B cell (primary cell): ENCODE results near the gene NOL4L. TPM values are rescaled to one million over a fixed set of nuclear protein-coding genes. Genes with fewer than 3 reads are reported as not detected.

Experiments used
- ATAC-seq: fragments of 200-7000 bp; cut with Tn5 transposase; one replicate; pipeline ENCODE4 v1.10.0; 2021; ENCODE audit warnings: low read depth, mild to moderate bottlenecking, moderate number of reproducible peaks, moderate library complexity
- CTCF ChIA-PET: fragments of 350-600 bp; sonication (Branson Sonifier 250); formaldehyde crosslinking; loops from one replicate; lab custom pipeline; 2021; ENCODE audit warnings: antibody characterized with exemption, inconsistent platforms; lab: Charles Lee
- POLR2A ChIA-PET: fragments of 350-600 bp; sonication (Branson Sonifier 250); formaldehyde crosslinking; loops from one replicate; lab custom pipeline; 2021; ENCODE audit warnings: antibody characterized with exemption; lab: Charles Lee
- DNase-seq: peaks from one replicate; pipeline ENCODE4 v3.0.0; 2013
- H2AFZ ChIP-seq: 2 replicates; pipeline ENCODE4 v1.6.1; 2012; ENCODE audit warnings: mild to moderate bottlenecking, low read depth, low read length; ENCODE audit not compliant: insufficient read depth, poor library complexity, severe bottlenecking
- H3K27ac ChIP-seq, 2 donors: 1 replicate in 1 of 2; 2 replicates in 1 of 2; pipeline ENCODE4 v1.5.1; 2012 to 2013; ENCODE audit warnings: low read length in 2 of 2, mild to moderate bottlenecking in 2 of 2, moderate library complexity in 1 of 2
- H3K27me3 ChIP-seq, 4 experiments: fragments of 200-600 bp in 1 of 4; sonication (generic) in 1 of 4; replicated peaks in 1 of 4; 1 replicate in 2 of 4; 2 replicates in 2 of 4; pipeline versions ENCODE4 v1.6.1 to v1.7.0; 2013 to 2016; ENCODE audit warnings: low read length in 3 of 4, mild to moderate bottlenecking in 2 of 4, mixed read lengths in 1 of 4, moderate library complexity in 1 of 4; ENCODE audit not compliant: insufficient read depth in 4 of 4, control insufficient read depth in 3 of 4; ENCODE audit errors: control extremely low read depth in 1 of 4
- H3K36me3 ChIP-seq, 2 experiments: replicated peaks in 1 of 2; 1 replicate in 1 of 2; 2 replicates in 1 of 2; pipeline versions ENCODE4 v1.6.1 to v1.7.1; 2013; ENCODE audit warnings: low read length in 1 of 2; ENCODE audit not compliant: insufficient read depth in 2 of 2, control insufficient read depth in 1 of 2; ENCODE audit errors: control extremely low read depth in 1 of 2, extremely low read depth in 1 of 2
- H3K4me1 ChIP-seq, 2 donors: fragments of 200-600 bp in 1 of 2; sonication (generic) in 1 of 2; 1 replicate in 1 of 2; 2 replicates in 1 of 2; pipeline versions ENCODE4 v1.5.1 to v1.6.1; 2013 to 2017; ENCODE audit warnings: low read length in 2 of 2; ENCODE audit not compliant: control insufficient read depth in 2 of 2, insufficient read depth in 2 of 2
- H3K4me2 ChIP-seq: replicated peaks from 2 replicates; pipeline ENCODE3; 2012; ENCODE audit warnings: mild to moderate bottlenecking, low read depth, low read length; ENCODE audit not compliant: poor library complexity, severe bottlenecking
- H3K4me3 ChIP-seq, 5 experiments: fragments of 200-600 bp in 1 of 5; sonication (generic) in 1 of 5; 1 replicate in 3 of 5; 2 replicates in 2 of 5; pipeline versions ENCODE4 v1.5.1 to v1.7.0; 2011 to 2016; ENCODE audit warnings: low read length in 4 of 5, mild to moderate bottlenecking in 4 of 5, low read depth in 2 of 5, control low read depth in 1 of 5, moderate library complexity in 1 of 5; ENCODE audit not compliant: insufficient read depth in 1 of 5; ENCODE audit errors: control extremely low read depth in 1 of 5, extremely low read depth in 1 of 5
- H3K79me2 ChIP-seq: fragments of 200-600 bp; sonication (generic); one replicate; pipeline ENCODE4 v1.6.0; 2016; ENCODE audit warnings: low read length; ENCODE audit not compliant: control insufficient read depth, insufficient read depth
- H3K9ac ChIP-seq: fragments of 200-600 bp; sonication (generic); 2 replicates; pipeline ENCODE4 v1.6.1; 2017; ENCODE audit warnings: mild to moderate bottlenecking, low read length, moderate library complexity
- H3K9me3 ChIP-seq, 3 donors: one replicate each; pipeline versions ENCODE4 v1.6.1 to v1.7.1; 2013; ENCODE audit warnings: low read length in 2 of 3; ENCODE audit not compliant: control insufficient read depth in 2 of 3, insufficient read depth in 1 of 3; ENCODE audit errors: control extremely low read depth in 1 of 3
- H4K20me1 ChIP-seq: 2 replicates; pipeline ENCODE4 v1.6.0; 2012; ENCODE audit warnings: mild to moderate bottlenecking, low read length; ENCODE audit not compliant: insufficient read depth, control insufficient read depth, poor library complexity, severe bottlenecking
- H3K27ac Mint-ChIP-seq: one replicate; pipeline ENCODE4 v1.8.0; 2021; ENCODE audit warnings: mixed read lengths
- H3K27me3 Mint-ChIP-seq: one replicate; pipeline ENCODE4 v1.8.0; 2021; ENCODE audit warnings: mixed read lengths
- H3K4me1 Mint-ChIP-seq: one replicate; pipeline ENCODE4 v1.8.0; 2021; ENCODE audit warnings: mixed read lengths
- H3K4me3 Mint-ChIP-seq: one replicate; pipeline ENCODE4 v1.8.0; 2021; ENCODE audit warnings: mixed read lengths
- H3K9me3 Mint-ChIP-seq: one replicate; pipeline ENCODE4 v1.8.0; 2022; ENCODE audit warnings: mixed read lengths; ENCODE audit not compliant: insufficient read depth
- EZH2 ChIP-seq: IDR thresholded peaks from 2 replicates; pipeline ENCODE4 v1.6.1; 2012; ENCODE audit warnings: borderline replicate concordance, low read depth, mild to moderate bottlenecking, moderate library complexity, low read length; ENCODE audit not compliant: insufficient read depth, poor library complexity, severe bottlenecking
- WGBS: methylation state at CpG from one replicate; pipeline ENCODE4 v1.1.5; 2013; ENCODE audit warnings: missing lambda C conversion rate; ENCODE audit not compliant: insufficient coverage; 5-methylcytosine and 5-hydroxymethylcytosine counted together
- intact Hi-C: fragments of 100-400 bp; cut with micrococcal nuclease; formaldehyde crosslinking; loops from one replicate; pipeline ENCODE4 v1.10.0; 2022
- polyA plus RNA-seq: library from polyadenylated mRNA; depleted of rRNA; stranded (reverse); fragments of >200 nt; gene quantifications from 2 replicates; pipeline ENCODE4 v1.2.3, GENCODE V29; 2012
- total RNA-seq, 2 donors: library from RNA; stranded (reverse); fragments of 120-200 nt in 1 of 2; gene quantifications; 1 replicate in 1 of 2; 2 replicates in 1 of 2; pipeline versions ENCODE4 v1.2.3 to v1.2.4, GENCODE V29; 2013 to 2022
- TF ChIP-seq, protein P1 (sequence below): fragments of 200-600 bp; IDR thresholded peaks from one replicate; pipeline ENCODE4 v1.8.0; 2022; ENCODE audit warnings: antibody characterized with exemption, mild to moderate bottlenecking

The NOL4L gene
- total and polyA plus RNA-seq, 2 donors (not counting 1 experiment from before 2014, with no cell fraction given), result 6.5 to 7.9 TPM

DNA sequence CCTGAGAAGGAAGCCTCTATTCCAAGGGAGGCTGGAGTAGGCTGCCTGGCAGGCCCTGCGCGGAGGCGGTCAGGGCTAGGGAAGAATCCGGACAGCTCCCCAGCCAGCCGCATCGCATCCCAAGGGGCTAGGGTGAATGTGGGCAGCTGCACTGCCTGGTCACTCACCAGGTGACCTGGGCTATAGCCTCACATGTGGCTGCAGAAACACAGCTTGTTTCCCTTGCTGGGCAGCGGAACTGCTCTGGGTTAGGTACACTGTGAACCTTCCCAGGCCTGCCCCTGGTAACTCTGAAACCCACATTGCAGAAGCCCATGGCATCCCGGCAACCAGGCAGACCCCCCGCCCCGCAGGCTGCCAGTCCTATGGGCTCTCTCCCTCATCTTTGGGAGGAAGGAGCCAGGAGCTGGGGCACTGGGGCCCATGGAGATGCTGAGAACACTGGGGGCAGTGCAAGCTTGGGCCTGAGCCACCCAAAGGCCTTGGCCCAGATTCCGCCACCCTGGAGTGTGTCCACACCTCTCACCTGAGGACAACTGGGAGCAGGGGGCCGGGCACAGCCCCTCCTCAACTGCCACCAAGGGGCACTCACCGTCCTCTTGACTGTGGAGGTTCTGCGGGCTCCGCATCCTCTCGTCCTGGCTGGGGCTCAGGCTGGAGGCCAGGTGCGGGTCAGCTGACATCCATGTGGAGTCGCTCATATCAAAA is 111.0 kb downstream of the NOL4L start:
- no peak overlapping the region for H3K27ac ChIP-seq
- DNase-seq (no peak), ATAC-seq (no peak)
- no peak overlapping the region for H3K9ac ChIP-seq
- no peaks in the 10 kb centered on the region for H3K36me3 ChIP-seq
- Mint-ChIP-seq H3K4me3 (no peak overlapping the region), H3K4me1 (peaks cover 25% of the 10 kb centered on the region), H3K9me3 (no peaks in the 10 kb centered on the region), H3K27ac (no peak overlapping the region), H3K27me3 (no peaks in the 10 kb centered on the region)
- peak overlapping the region; percentile 63 for H3K4me2 ChIP-seq
- CTCF ChIA-PET, result interaction anchor here (1.1 kb wide), 1 partner anchor 11 kb away, joined by 3 read pairs; no protein-coding TSS in a partner anchor
- no peak overlapping the region for H2AFZ ChIP-seq
- H3K27me3 ChIP-seq, result peaks cover 0 to 7% (median 0%) of the 10 kb centered on the region in 4 experiments
- TF ChIP-seq, protein P1, sequence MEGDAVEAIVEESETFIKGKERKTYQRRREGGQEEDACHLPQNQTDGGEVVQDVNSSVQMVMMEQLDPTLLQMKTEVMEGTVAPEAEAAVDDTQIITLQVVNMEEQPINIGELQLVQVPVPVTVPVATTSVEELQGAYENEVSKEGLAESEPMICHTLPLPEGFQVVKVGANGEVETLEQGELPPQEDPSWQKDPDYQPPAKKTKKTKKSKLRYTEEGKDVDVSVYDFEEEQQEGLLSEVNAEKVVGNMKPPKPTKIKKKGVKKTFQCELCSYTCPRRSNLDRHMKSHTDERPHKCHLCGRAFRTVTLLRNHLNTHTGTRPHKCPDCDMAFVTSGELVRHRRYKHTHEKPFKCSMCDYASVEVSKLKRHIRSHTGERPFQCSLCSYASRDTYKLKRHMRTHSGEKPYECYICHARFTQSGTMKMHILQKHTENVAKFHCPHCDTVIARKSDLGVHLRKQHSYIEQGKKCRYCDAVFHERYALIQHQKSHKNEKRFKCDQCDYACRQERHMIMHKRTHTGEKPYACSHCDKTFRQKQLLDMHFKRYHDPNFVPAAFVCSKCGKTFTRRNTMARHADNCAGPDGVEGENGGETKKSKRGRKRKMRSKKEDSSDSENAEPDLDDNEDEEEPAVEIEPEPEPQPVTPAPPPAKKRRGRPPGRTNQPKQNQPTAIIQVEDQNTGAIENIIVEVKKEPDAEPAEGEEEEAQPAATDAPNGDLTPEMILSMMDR, result no peak
- TF ChIP-seq EZH2, result no peak
- peaks cover 19 to 35% of the 10 kb centered on the region in 2 donors for H3K4me1 ChIP-seq
- intact Hi-C loops, result no loop called here
- peaks cover 0 to 4% (median 0%) of the 10 kb centered on the region in 3 donors for H3K9me3 ChIP-seq
- POLR2A ChIA-PET, result no interaction called here
- no peak overlapping the region for H3K4me3 ChIP-seq
- WGBS, result 95% methylated on average over 18 of the region's 18 CpGs
- peaks cover 12% of the 10 kb centered on the region for H3K79me2 ChIP-seq
- peaks cover 7% of the 10 kb centered on the region for H4K20me1 ChIP-seq
